ENCODE measurements around the gene ARHGEF38. TPM values are rescaled to one million over a fixed set of nuclear protein-coding genes. Genes with fewer than 3 reads are reported as not detected.
"Not testable (repeated sequence)": the region's sequence is repeated elsewhere in the genome, so short reads cannot be mapped to it uniquely, and the experiment has no call there.

The ARHGEF38 gene
- total RNA-seq, 1 donor from 2014 or later = 20.6 TPM

DNA sequence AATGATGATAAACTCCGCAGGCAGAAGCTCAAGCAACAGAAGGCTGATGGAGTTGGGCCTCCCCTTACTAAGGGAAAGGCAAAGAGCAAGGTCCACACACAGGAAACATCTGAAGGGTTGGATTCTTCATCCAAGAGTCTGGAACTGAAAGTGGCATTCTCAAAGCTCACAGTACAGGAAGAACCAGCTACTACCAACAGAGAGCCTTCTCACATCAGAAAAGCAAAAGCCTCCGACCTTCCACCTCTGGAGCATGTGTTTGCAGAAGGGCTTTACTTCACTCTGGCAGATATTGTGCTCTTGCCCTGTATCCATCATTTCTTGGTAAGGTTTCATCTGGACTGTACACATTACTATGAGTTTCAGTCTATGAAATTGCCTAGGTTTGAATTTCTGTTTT, 166.8 kb downstream of the ARHGEF38 start:
- H3K9me3 ChIP-seq = no peaks in the 10 kb centered on the region
- no peak overlapping the region for H3K27ac ChIP-seq
- ATAC-seq (no peak), DNase-seq (no peak)
- intact Hi-C loops (cut with DNase I) = no loop called here
- no peak overlapping the region for H3K4me3 ChIP-seq
- peaks cover 7% of the 10 kb centered on the region for H3K36me3 ChIP-seq
- H3K27me3 ChIP-seq (ENCODE audit: low read depth) = no peaks in the 10 kb centered on the region
- no peak for TF ChIP-seq CTCF (IDR thresholded peaks at IDR 0.05)
- H3K4me1 ChIP-seq = peaks cover 14% of the 10 kb centered on the region

DNA sequence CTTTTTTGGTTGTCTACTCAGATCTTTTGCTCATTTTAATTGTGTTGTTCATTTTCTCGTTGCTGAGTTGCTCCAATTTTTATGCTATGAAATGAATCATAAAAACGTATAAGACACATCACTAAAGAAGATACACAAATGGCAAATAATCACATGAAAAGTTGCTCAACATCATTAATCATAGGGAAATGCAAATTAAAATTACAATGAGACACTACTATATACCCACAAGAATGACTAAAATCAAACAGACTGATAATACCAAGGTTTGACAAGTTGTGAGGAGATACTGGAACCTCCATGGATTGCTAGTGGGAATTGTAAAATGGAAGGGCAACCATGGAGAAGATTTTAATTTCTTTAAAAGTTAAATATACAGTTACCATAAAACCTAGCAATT, 173.2 kb downstream of the ARHGEF38 start:
- Histone ChIP-seq H3K27ac (no peak overlapping the region), H3K4me3 (no peak overlapping the region), H3K4me1 (no peaks in the 10 kb centered on the region), H3K27me3 (ENCODE audit: low read depth) (no peaks in the 10 kb centered on the region), H3K36me3 (no peaks in the 10 kb centered on the region), H3K9me3 (peaks cover 4% of the 10 kb centered on the region)
- DNase-seq = no peak
- intact Hi-C loops (cut with DNase I) = no loop called here
- no peak for TF ChIP-seq CTCF (IDR thresholded peaks at IDR 0.05)
- no peak for ATAC-seq

- H3K27ac ChIP-seq; ATAC-seq; H3K9me3 ChIP-seq; H3K4me1 ChIP-seq; intact Hi-C loops (cut with DNase I); H3K36me3 ChIP-seq; DNase-seq; H3K4me3 ChIP-seq; H3K27me3 ChIP-seq (ENCODE audit: low read depth): not testable (repeated sequence)
These were observed 177.5 kb downstream of the ARHGEF38 start for GRCh38 chr4:105729895-105730294.

Other genes with a start within 250 kb of the ARHGEF38 start
- gene PPA2, start 78.6 kb upstream of the ARHGEF38 start, total RNA-seq = 62.9 TPM
- 19.1 TPM for gene INTS12, start 156.1 kb downstream of the ARHGEF38 start, total RNA-seq
- gene GSTCD, start 156.2 kb downstream of the ARHGEF38 start, total RNA-seq = 6.7 TPM